T47D (cell line): ENCODE results near the gene OR2V2.

ENCODE experiments used
- DNase-seq, 2 experiments: peaks; one replicate each; pipeline versions ENCODE4 v3.0.0 to v3.0.0-alpha.2; 2011 to 2012; ENCODE audit warnings: low read depth in 1 of 2, low spot score in 1 of 2
- JUND ChIP-seq: IDR thresholded peaks from 2 replicates; pipeline ENCODE4 v1.6.1; 2012; ENCODE audit warnings: low read depth
- in situ Hi-C: cut with HindIII; loops from 2 replicates; pipeline ENCODE4 v1.10.0; 2016; ENCODE audit warnings: low sequenced_read_pairs, low pct_unique_long_range_greater_than_20kb

The OR2V2 gene

DNA sequence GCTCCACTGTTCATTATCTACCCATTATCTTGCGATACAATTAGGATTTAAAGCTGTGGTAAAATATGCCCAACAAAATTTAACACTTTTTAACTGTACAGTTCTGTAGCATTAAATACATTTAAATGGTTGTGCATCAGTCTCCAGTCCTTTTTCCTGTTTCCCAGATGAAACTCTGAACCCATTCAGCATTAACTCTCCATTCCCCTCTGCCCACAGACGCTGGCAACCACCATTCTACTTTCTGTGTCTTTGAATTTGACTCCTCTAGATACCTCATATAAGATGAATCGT, 60.5 kb downstream of the OR2V2 start:
- TF ChIP-seq JUND, result no peak

More for the DNA sequence above, 60.5 kb downstream of the OR2V2 start:
- in situ Hi-C loops, result no loop called here
- no peak for DNase-seq
